Naive B cell (primary cell): ENCODE data around the gene C11orf91. TPM values are rescaled to one million over a fixed set of nuclear protein-coding genes. Genes with fewer than 3 reads are reported as not detected.

Experiments used
- ATAC-seq, 2 donors: fragments of 150-1000 bp; cut with Tn5 transposase; 2 replicates each; pipeline ENCODE4 v1.10.0; 2021; ENCODE audit warnings: low read depth in 2 of 2, mild to moderate bottlenecking in 2 of 2, moderate library complexity in 2 of 2
- DNase-seq: peaks from one replicate; pipeline ENCODE4 v3.0.0; 2022
- H3K27ac Mint-ChIP-seq, 6 donors: one replicate each; pipeline ENCODE4 v1.8.0; 2020 to 2022; ENCODE audit warnings: mild to moderate bottlenecking in 6 of 6, mixed read lengths in 6 of 6, moderate library complexity in 5 of 6, inconsistent platforms in 2 of 6
- H3K27me3 Mint-ChIP-seq, 3 donors: one replicate each; pipeline ENCODE4 v1.8.0; 2021 to 2022; ENCODE audit warnings: mixed read lengths in 3 of 3, mild to moderate bottlenecking in 1 of 3
- H3K36me3 Mint-ChIP-seq, 2 donors: one replicate each; pipeline ENCODE4 v1.8.0; 2020 to 2022; ENCODE audit warnings: mixed read lengths in 2 of 2, inconsistent platforms in 1 of 2, mild to moderate bottlenecking in 1 of 2
- H3K4me1 Mint-ChIP-seq, 3 donors: one replicate each; pipeline ENCODE4 v1.8.0; 2020 to 2022; ENCODE audit warnings: mixed read lengths in 3 of 3, inconsistent platforms in 1 of 3, mild to moderate bottlenecking in 1 of 3, moderate library complexity in 1 of 3
- H3K4me3 Mint-ChIP-seq, 8 donors: one replicate each; pipeline ENCODE4 v1.8.0; 2020 to 2022; ENCODE audit warnings: mild to moderate bottlenecking in 8 of 8, mixed read lengths in 8 of 8, moderate library complexity in 8 of 8, inconsistent platforms in 2 of 8
- H3K9me3 Mint-ChIP-seq, 7 donors: one replicate each; pipeline ENCODE4 v1.8.0; 2020 to 2022; ENCODE audit warnings: mixed read lengths in 7 of 7, mild to moderate bottlenecking in 5 of 7, inconsistent platforms in 2 of 7, moderate library complexity in 1 of 7
- polyA plus RNA-seq, 6 donors: library from polyadenylated mRNA; unstranded; fragments of 300-500 nt; fragmentation: Illumina TruSeq; gene quantifications; one replicate each; pipeline ENCODE4 v1.2.3, GENCODE V29; 2021; ENCODE audit warnings: low read depth in 6 of 6

C11orf91 gene
- polyA plus RNA-seq, 6 donors from 2014 or later: not detected

GRCh38 chr11:33698921-33699320 is 1.7 kb downstream of the C11orf91 start:
- DNase-seq (no peak), ATAC-seq (no peak)
- Mint-ChIP-seq H3K27me3 (peaks cover 8 to 18% (median 9%) of the 10 kb centered on the region in 3 donors), H3K4me3 (peak overlapping the region in 2 of 8 donors; percentile 45 to 69), H3K4me1 (peaks cover 17 to 23% (median 18%) of the 10 kb centered on the region in 3 donors), H3K9me3 (no peaks in the 10 kb centered on the region), H3K27ac (no peak overlapping the region), H3K36me3 (no peaks in the 10 kb centered on the region)

GRCh38 chr11:33697997-33698396 is 2.6 kb downstream of the C11orf91 start:
- Mint-ChIP-seq H3K27me3 (peaks cover 16 to 20% (median 18%) of the 10 kb centered on the region in 3 donors), H3K9me3 (no peaks in the 10 kb centered on the region), H3K4me1 (peaks cover 17 to 23% (median 18%) of the 10 kb centered on the region in 3 donors), H3K36me3 (no peaks in the 10 kb centered on the region), H3K27ac (no peak overlapping the region), H3K4me3 (peak overlapping the region in 1 of 8 donors; percentile 19)
- no peak for ATAC-seq
- DNase-seq: no peak

- Mint-ChIP-seq H3K27me3 (peaks cover 19 to 26% (median 21%) of the 10 kb centered on the region in 3 donors), H3K27ac (peak overlapping the region in 2 of 6 donors; percentile 1 to 2), H3K36me3 (no peaks in the 10 kb centered on the region), H3K4me3 (no peak overlapping the region), H3K9me3 (no peaks in the 10 kb centered on the region), H3K4me1 (peaks cover 17 to 23% (median 18%) of the 10 kb centered on the region in 3 donors)
- ATAC-seq (no peak), DNase-seq (no peak)
These were observed 3.5 kb downstream of the C11orf91 start for GRCh38 chr11:33696931-33697638.

- no peak for DNase-seq
- Mint-ChIP-seq H3K27ac (no peak overlapping the region), H3K4me3 (no peak overlapping the region), H3K4me1 (peaks cover 16 to 22% (median 17%) of the 10 kb centered on the region in 3 donors), H3K27me3 (peaks cover 21 to 33% (median 21%) of the 10 kb centered on the region in 3 donors), H3K36me3 (no peaks in the 10 kb centered on the region), H3K9me3 (no peaks in the 10 kb centered on the region)
- no peak for ATAC-seq
These were observed 4.2 kb downstream of the C11orf91 start for GRCh38 chr11:33696411-33696810.

GRCh38 chr11:33695051-33695566 is 5.5 kb downstream of the C11orf91 start:
- peaks cover 21 to 41% (median 29%) of the 10 kb centered on the region in 3 donors for H3K27me3 Mint-ChIP-seq
- ATAC-seq: no peak
- H3K27ac Mint-ChIP-seq: no peak overlapping the region
- no peak for DNase-seq
- no peak overlapping the region for H3K4me3 Mint-ChIP-seq
- no peaks in the 10 kb centered on the region for H3K9me3 Mint-ChIP-seq
- H3K4me1 Mint-ChIP-seq: peaks cover 9 to 16% (median 10%) of the 10 kb centered on the region in 3 donors
- H3K36me3 Mint-ChIP-seq: no peaks in the 10 kb centered on the region

GRCh38 chr11:33694346-33695050 is 6.1 kb downstream of the C11orf91 start:
- ATAC-seq (no peak), DNase-seq (no peak)
- H3K4me1 Mint-ChIP-seq: peaks cover 5 to 10% (median 10%) of the 10 kb centered on the region in 3 donors
- no peak overlapping the region for H3K27ac Mint-ChIP-seq
- peaks cover 25 to 41% (median 31%) of the 10 kb centered on the region in 3 donors for H3K27me3 Mint-ChIP-seq
- no peaks in the 10 kb centered on the region for H3K9me3 Mint-ChIP-seq
- no peak overlapping the region for H3K4me3 Mint-ChIP-seq
- no peaks in the 10 kb centered on the region for H3K36me3 Mint-ChIP-seq

- H3K36me3 Mint-ChIP-seq: peaks cover 0 to under 1% of the 10 kb centered on the region in 2 donors
- no peak overlapping the region for H3K27ac Mint-ChIP-seq
- ATAC-seq (no peak), DNase-seq (no peak)
- no peak overlapping the region for H3K4me3 Mint-ChIP-seq
- H3K27me3 Mint-ChIP-seq: peaks cover 32 to 45% (median 37%) of the 10 kb centered on the region in 3 donors
- peaks cover 0 to 4% (median under 1%) of the 10 kb centered on the region in 7 donors for H3K9me3 Mint-ChIP-seq
- peaks cover 5 to 10% (median 8%) of the 10 kb centered on the region in 3 donors for H3K4me1 Mint-ChIP-seq
These were observed 8.1 kb downstream of the C11orf91 start for GRCh38 chr11:33692541-33692940.

- peaks cover 0 to 4% of the 10 kb centered on the region in 2 donors for H3K36me3 Mint-ChIP-seq
These were observed 8.6 kb downstream of the C11orf91 start for GRCh38 chr11:33692013-33692504.

GRCh38 chr11:33691066-33691864 is 9.4 kb downstream of the C11orf91 start:
- DNase-seq (no peak), ATAC-seq (no peak)
- Mint-ChIP-seq H3K4me1 (peaks cover under 1 to 2% (median under 1%) of the 10 kb centered on the region in 3 donors), H3K27ac (no peak overlapping the region), H3K36me3 (peaks cover 0 to 4% of the 10 kb centered on the region in 2 donors), H3K9me3 (peaks cover 0 to 12% (median 4%) of the 10 kb centered on the region in 7 donors), H3K4me3 (no peak overlapping the region), H3K27me3 (peaks cover 27 to 43% (median 31%) of the 10 kb centered on the region in 3 donors)

More at GRCh38 chr11:33692013-33692504, 8.6 kb downstream of the C11orf91 start:
- ATAC-seq (no peak), DNase-seq (no peak)
- peaks cover 0 to 9% (median 4%) of the 10 kb centered on the region in 7 donors for H3K9me3 Mint-ChIP-seq
- no peak overlapping the region for H3K4me3 Mint-ChIP-seq
- H3K4me1 Mint-ChIP-seq: peaks cover 5 to 10% (median 8%) of the 10 kb centered on the region in 3 donors
- peaks cover 32 to 43% (median 34%) of the 10 kb centered on the region in 3 donors for H3K27me3 Mint-ChIP-seq
- no peak overlapping the region for H3K27ac Mint-ChIP-seq

- H3K36me3 Mint-ChIP-seq: peaks cover 0 to 4% of the 10 kb centered on the region in 2 donors
- peaks cover 24 to 45% (median 35%) of the 10 kb centered on the region in 3 donors for H3K27me3 Mint-ChIP-seq
- H3K4me1 Mint-ChIP-seq: no peaks in the 10 kb centered on the region
- no peak overlapping the region for H3K4me3 Mint-ChIP-seq
- ATAC-seq: no peak
- peaks cover 0 to 12% (median 4%) of the 10 kb centered on the region in 7 donors for H3K9me3 Mint-ChIP-seq
- DNase-seq: no peak
- H3K27ac Mint-ChIP-seq: peak overlapping the region in 1 of 6 donors; percentile 0
These were observed 10.1 kb downstream of the C11orf91 start for GRCh38 chr11:33690290-33691065.

- ATAC-seq (no peak), DNase-seq (no peak)
- Mint-ChIP-seq H3K27ac (no peak overlapping the region), H3K9me3 (peaks cover 0 to 12% (median 4%) of the 10 kb centered on the region in 7 donors), H3K36me3 (peaks cover 0 to 4% of the 10 kb centered on the region in 2 donors), H3K4me3 (no peak overlapping the region), H3K4me1 (no peaks in the 10 kb centered on the region), H3K27me3 (peaks cover 33 to 46% (median 39%) of the 10 kb centered on the region in 3 donors)
These were observed 11.1 kb downstream of the C11orf91 start for GRCh38 chr11:33689501-33689900.

- Mint-ChIP-seq H3K4me1 (no peaks in the 10 kb centered on the region), H3K36me3 (peaks cover 0 to 4% of the 10 kb centered on the region in 2 donors), H3K4me3 (no peak overlapping the region), H3K9me3 (peaks cover 0 to 12% (median 4%) of the 10 kb centered on the region in 7 donors), H3K27ac (no peak overlapping the region), H3K27me3 (peaks cover 37 to 50% (median 39%) of the 10 kb centered on the region in 3 donors)
- ATAC-seq (no peak), DNase-seq (no peak)
These were observed 11.5 kb downstream of the C11orf91 start for GRCh38 chr11:33689085-33689484.
